B cell (primary cell): Measurements from ENCODE around the gene OSBP2.

Source experiments
- EZH2 ChIP-seq: IDR thresholded peaks from 2 replicates; pipeline ENCODE4 v1.6.1; 2012; ENCODE audit warnings: borderline replicate concordance, low read depth, mild to moderate bottlenecking, moderate library complexity, low read length; ENCODE audit not compliant: insufficient read depth, poor library complexity, severe bottlenecking
- TF ChIP-seq, protein P1 (sequence below): fragments of 200-600 bp; IDR thresholded peaks from one replicate; pipeline ENCODE4 v1.8.0; 2022; ENCODE audit warnings: antibody characterized with exemption, mild to moderate bottlenecking

DNA sequence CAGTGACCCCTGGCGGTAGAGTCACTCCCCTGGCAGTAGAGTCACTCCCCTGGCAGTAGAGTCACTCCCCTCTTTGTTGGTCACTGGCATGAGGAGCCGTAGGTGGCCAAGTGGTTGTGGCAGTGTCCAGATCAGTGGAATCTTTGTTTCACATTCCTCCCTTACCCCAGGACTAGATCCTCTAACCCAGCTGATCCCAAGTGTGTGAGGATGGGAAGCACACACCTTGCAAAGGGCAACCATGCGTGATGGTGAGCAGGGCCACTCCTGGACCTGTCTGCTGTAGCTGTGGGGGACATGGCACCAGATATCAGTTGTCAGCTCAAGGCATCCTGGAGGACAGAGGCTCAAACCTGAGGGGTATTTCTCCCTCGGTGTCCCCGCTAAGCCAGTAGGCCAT, 37.8 kb downstream of the OSBP2 start:
- TF ChIP-seq, protein P1, sequence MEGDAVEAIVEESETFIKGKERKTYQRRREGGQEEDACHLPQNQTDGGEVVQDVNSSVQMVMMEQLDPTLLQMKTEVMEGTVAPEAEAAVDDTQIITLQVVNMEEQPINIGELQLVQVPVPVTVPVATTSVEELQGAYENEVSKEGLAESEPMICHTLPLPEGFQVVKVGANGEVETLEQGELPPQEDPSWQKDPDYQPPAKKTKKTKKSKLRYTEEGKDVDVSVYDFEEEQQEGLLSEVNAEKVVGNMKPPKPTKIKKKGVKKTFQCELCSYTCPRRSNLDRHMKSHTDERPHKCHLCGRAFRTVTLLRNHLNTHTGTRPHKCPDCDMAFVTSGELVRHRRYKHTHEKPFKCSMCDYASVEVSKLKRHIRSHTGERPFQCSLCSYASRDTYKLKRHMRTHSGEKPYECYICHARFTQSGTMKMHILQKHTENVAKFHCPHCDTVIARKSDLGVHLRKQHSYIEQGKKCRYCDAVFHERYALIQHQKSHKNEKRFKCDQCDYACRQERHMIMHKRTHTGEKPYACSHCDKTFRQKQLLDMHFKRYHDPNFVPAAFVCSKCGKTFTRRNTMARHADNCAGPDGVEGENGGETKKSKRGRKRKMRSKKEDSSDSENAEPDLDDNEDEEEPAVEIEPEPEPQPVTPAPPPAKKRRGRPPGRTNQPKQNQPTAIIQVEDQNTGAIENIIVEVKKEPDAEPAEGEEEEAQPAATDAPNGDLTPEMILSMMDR, result no peak
- TF ChIP-seq EZH2, result no peak
